ENCODE results near the gene TEC.

The TEC gene

GRCh38 chr4:48266781-48267180 is 2.9 kb downstream of the TEC start:
- no peak for DNase-seq (ENCODE audit: extremely low read depth, low read depth)
- TF ChIP-seq CTCF (IDR thresholded peaks at IDR 0.05; ENCODE audit: low read depth, low read length): no peak

GRCh38 chr4:48262926-48263325 is 6.7 kb downstream of the TEC start:
- no peak for TF ChIP-seq CTCF (IDR thresholded peaks at IDR 0.05; ENCODE audit: low read depth, low read length)

GRCh38 chr4:48262484-48262883 is 7.2 kb downstream of the TEC start:
- DNase-seq (ENCODE audit: extremely low read depth, low read depth): no peak
- no peak for TF ChIP-seq CTCF (IDR thresholded peaks at IDR 0.05; ENCODE audit: low read depth, low read length)

More at GRCh38 chr4:48262926-48263325, 6.7 kb downstream of the TEC start:
- no peak for DNase-seq (ENCODE audit: extremely low read depth, low read depth)

- TF ChIP-seq CTCF (IDR thresholded peaks at IDR 0.05; ENCODE audit: low read depth, low read length): no peak
- no peak for DNase-seq (ENCODE audit: extremely low read depth, low read depth)
Measured at GRCh38 chr4:48261281-48261680, 8.4 kb downstream of the TEC start.

GRCh38 chr4:48259748-48260147 is 9.9 kb downstream of the TEC start:
- DNase-seq (ENCODE audit: extremely low read depth, low read depth): no peak
- TF ChIP-seq CTCF (IDR thresholded peaks at IDR 0.05; ENCODE audit: low read depth, low read length): no peak

GRCh38 chr4:48258845-48259397 is 10.7 kb downstream of the TEC start:
- DNase-seq (ENCODE audit: extremely low read depth, low read depth): no peak
- TF ChIP-seq CTCF (IDR thresholded peaks at IDR 0.05; ENCODE audit: low read depth, low read length): no peak

- TF ChIP-seq CTCF (IDR thresholded peaks at IDR 0.05; ENCODE audit: low read depth, low read length): no peak
- DNase-seq (ENCODE audit: extremely low read depth, low read depth): no peak
Measured at GRCh38 chr4:48255959-48256342, 13.7 kb downstream of the TEC start.

Data from AG09319 (cell line).